Motor neuron (in vitro differentiated cells): ENCODE measurements around the gene ABHD16B. TPM values are rescaled to one million over a fixed set of nuclear protein-coding genes. Genes with fewer than 3 reads are reported as not detected.
"Not testable (repeated sequence)": the region's sequence is repeated elsewhere in the genome, so short reads cannot be mapped to it uniquely, and the experiment has no call there.

Experiments used
- ATAC-seq, 8 experiments: fragments of 200-7000 bp; cut with Tn5 transposase; replicated peaks in 6 of 8; 2 replicates each; pipeline ENCODE4 v1.8.0; 2021; ENCODE audit warnings: mild to moderate bottlenecking in 8 of 8, moderate library complexity in 8 of 8
- H3K27ac ChIP-seq, 2 donors: fragments of 250-450 bp; sonication (Bioruptor Pico); 2 replicates each; pipeline ENCODE4 v1.9.0; 2021; ENCODE audit warnings: antibody characterized with exemption in 2 of 2, mild to moderate bottlenecking in 2 of 2, moderate library complexity in 1 of 2
- H3K4me1 ChIP-seq, 2 donors: fragments of 250-450 bp; sonication (Bioruptor Pico); replicated peaks in 1 of 2; 2 replicates each; pipeline ENCODE4 v1.6.1; 2021; ENCODE audit warnings: antibody characterized with exemption in 2 of 2, mild to moderate bottlenecking in 2 of 2, moderate library complexity in 1 of 2
- H3K4me3 ChIP-seq, 5 donors: fragments of 250-450 bp; sonication (Bioruptor Pico); 2 replicates each; pipeline ENCODE4 v1.9.0; 2021; ENCODE audit warnings: antibody characterized with exemption in 5 of 5, mild to moderate bottlenecking in 5 of 5, moderate library complexity in 4 of 5
- WGBS, 10 experiments: fragments of 450-650 bp; shearing (Covaris generic); methylation state at CpG; one replicate each; pipeline ENCODE4 v1.0.0; 2022; 5-methylcytosine and 5-hydroxymethylcytosine counted together
- in situ Hi-C, 9 experiments: fragments of 400-800 bp; cut with MboI; loops; one replicate each; pipeline ENCODE4 v1.15.0; 2021; ENCODE audit warnings: low sequenced_read_pairs in 9 of 9, low pct_unique_long_range_greater_than_20kb in 2 of 9; ENCODE audit not compliant: unreplicated experiment in 9 of 9
- total RNA-seq, 8 experiments: library from RNA; unstranded; fragments of 300-600 nt; gene quantifications; 2 replicates each; pipeline versions ENCODE4 v1.2.3 to v1.2.4, GENCODE V29; 2022

The ABHD16B gene
- total RNA-seq, 8 experiments from 2014 or later = 0.60 TPM; not detected in 7

- not testable (repeated sequence) for H3K27ac ChIP-seq, H3K4me3 ChIP-seq, ATAC-seq
- peaks cover 38 to 43% of the 10 kb centered on the region in 2 donors for H3K4me1 ChIP-seq
- in situ Hi-C loops = loop anchor here in 2 of 9 experiments (25.0 kb wide), 2 partner anchors 91 to 316 kb away; partner anchors contain the start of genes PTK6 (in 1 of the 2) and SRMS (in 1 of the 2)
- 80 to 100% (median 90%) methylated on average over 1 to 2 of the region's 4 CpGs; no CpG with 5 or more reads in 7 of the 10 experiments for WGBS, 10 experiments
These were observed 7.6 kb upstream of the ABHD16B start for GRCh38 chr20:63853733-63854068.

GRCh38 chr20:63854069-63854765, 7.1 kb upstream of the ABHD16B start:
- peak in 7 of 8 experiments; percentile 0 to 47 (median 6) for ATAC-seq
- WGBS, 10 experiments = 70% methylated on average over 2 of the region's 17 CpGs; no CpG with 5 or more reads in 9 of the 10 experiments
- in situ Hi-C loops = loop anchor here in 2 of 9 experiments (25.0 kb wide), 2 partner anchors 92 to 317 kb away; partner anchors contain the start of genes PTK6 (in 1 of the 2) and SRMS (in 1 of the 2)
- peak overlapping the region; percentile 57 to 63 for H3K27ac ChIP-seq
- H3K4me1 ChIP-seq = peaks cover 42 to 48% of the 10 kb centered on the region in 2 donors
- H3K4me3 ChIP-seq = no peak overlapping the region

GRCh38 chr20:63854766-63855362, 6.4 kb upstream of the ABHD16B start:
- Histone ChIP-seq H3K27ac (peak overlapping the region; percentile 57 to 63), H3K4me1 (peaks cover 47 to 51% of the 10 kb centered on the region in 2 donors), H3K4me3 (no peak overlapping the region)
- peak in 7 of 8 experiments; percentile 3 to 45 (median 20) for ATAC-seq
- in situ Hi-C loops = loop anchor here in 2 of 9 experiments (25.0 kb wide), 2 partner anchors 93 to 318 kb away; partner anchors contain the start of genes PTK6 (in 1 of the 2) and SRMS (in 1 of the 2)
- WGBS, 10 experiments = 30% methylated on average over 5 of the region's 26 CpGs; no CpG with 5 or more reads in 9 of the 10 experiments

- H3K27ac ChIP-seq = peak overlapping the region; percentile 57 to 63
- peaks cover 47 to 51% of the 10 kb centered on the region in 2 donors for H3K4me1 ChIP-seq
- no peak overlapping the region for H3K4me3 ChIP-seq
- in situ Hi-C loops = loop anchor here in 2 of 9 experiments (25.0 kb wide), 2 partner anchors 93 to 318 kb away; partner anchors contain the start of genes PTK6 (in 1 of the 2) and SRMS (in 1 of the 2)
- peak in 5 of 8 experiments; percentile 1 to 28 (median 10) for ATAC-seq
- no CpG with 5 or more reads among the region's 36 CpGs for WGBS, 10 experiments
These were observed 5.8 kb upstream of the ABHD16B start for GRCh38 chr20:63855363-63856097.

GRCh38 chr20:63856098-63856511, 5.2 kb upstream of the ABHD16B start:
- peaks cover 47 to 51% of the 10 kb centered on the region in 2 donors for H3K4me1 ChIP-seq
- H3K27ac ChIP-seq = peak overlapping the region; percentile 57 to 63
- 0 to 88% (median 23%) methylated on average over 1 to 5 of the region's 22 CpGs; no CpG with 5 or more reads in 6 of the 10 experiments for WGBS, 10 experiments
- no peak overlapping the region for H3K4me3 ChIP-seq
- ATAC-seq = no peak
- in situ Hi-C loops = loop anchor here in 2 of 9 experiments (25.0 kb wide), 2 partner anchors 94 to 319 kb away; partner anchors contain the start of genes PTK6 (in 1 of the 2) and SRMS (in 1 of the 2)

GRCh38 chr20:63857764-63858392, 3.4 kb upstream of the ABHD16B start:
- in situ Hi-C loops = loop anchor here in 2 of 9 experiments (25.0 kb wide), 2 partner anchors 96 to 321 kb away; partner anchors contain the start of genes PTK6 (in 1 of the 2) and SRMS (in 1 of the 2)
- peak in 3 of 8 experiments; percentile 5 to 9 (median 5) for ATAC-seq
- no CpG with 5 or more reads among the region's 14 CpGs for WGBS, 10 experiments
- Histone ChIP-seq H3K27ac (peak overlapping the region; percentile 75 to 82), H3K4me1 (peaks cover 47 to 51% of the 10 kb centered on the region in 2 donors), H3K4me3 (no peak overlapping the region)

- Histone ChIP-seq H3K4me3 (no peak overlapping the region), H3K4me1 (peaks cover 47 to 54% of the 10 kb centered on the region in 2 donors), H3K27ac (peak overlapping the region; percentile 75 to 82)
- WGBS, 10 experiments = 10 to 50% methylated on average over 1 to 2 of the region's 12 CpGs; no CpG with 5 or more reads in 8 of the 10 experiments
- in situ Hi-C loops = loop anchor here in 2 of 9 experiments (25.0 kb wide), 2 partner anchors 96 to 321 kb away; partner anchors contain the start of genes PTK6 (in 1 of the 2) and SRMS (in 1 of the 2)
- ATAC-seq = peak in 6 of 8 experiments; percentile 23 to 78 (median 63)
These were observed 2.7 kb upstream of the ABHD16B start for GRCh38 chr20:63858393-63859165.

- H3K4me1 ChIP-seq = peaks cover 47 to 55% of the 10 kb centered on the region in 2 donors
- no peak for ATAC-seq
- H3K27ac ChIP-seq = peak overlapping the region; percentile 75 to 82
- H3K4me3 ChIP-seq = no peak overlapping the region
- in situ Hi-C loops = loop anchor here in 2 of 9 experiments (25.0 kb wide), 2 partner anchors 97 to 322 kb away; partner anchors contain the start of genes PTK6 (in 1 of the 2) and SRMS (in 1 of the 2)
- 40 to 57% (median 40%) methylated on average over 1 of the region's 7 CpGs; no CpG with 5 or more reads in 7 of the 10 experiments for WGBS, 10 experiments
These were observed 2.1 kb upstream of the ABHD16B start for GRCh38 chr20:63859166-63859699.

- in situ Hi-C loops = loop anchor here in 2 of 9 experiments (25.0 kb wide), 2 partner anchors 98 to 323 kb away; partner anchors contain the start of genes PTK6 (in 1 of the 2) and SRMS (in 1 of the 2)
- H3K27ac ChIP-seq = no peak overlapping the region
- H3K4me3 ChIP-seq = no peak overlapping the region
- WGBS, 10 experiments = 54 to 100% (median 80%) methylated on average over 1 to 10 of the region's 17 CpGs; no CpG with 5 or more reads in 2 of the 10 experiments
- no peak for ATAC-seq
- H3K4me1 ChIP-seq = peaks cover 35 to 42% of the 10 kb centered on the region in 2 donors
These were observed 810 bp upstream of the ABHD16B start for GRCh38 chr20:63860325-63861051.
